HuH-7.5 (cell line): ENCODE data around the gene TPRX1.
"Not testable (repeated sequence)": the region's sequence is repeated elsewhere in the genome, so short reads cannot be mapped to it uniquely, and the experiment has no call there.

ENCODE experiments used
- DNase-seq: peaks from one replicate; pipeline ENCODE4 v3.0.0; 2011; ENCODE audit warnings: low spot score

Gene TPRX1

GRCh38 chr19:47804451-47804850 lies at the start of gene TPRX1:
Gene TPRX1 (minus strand): TSS chr19:47804551. CDS start chr19:47804539, 12 bp downstream.
- not testable (repeated sequence) for DNase-seq

- no peak for DNase-seq
Observed at GRCh38 chr19:47853003-47853402, 48.7 kb upstream of the TPRX1 start.

- no peak for DNase-seq
Observed at GRCh38 chr19:47848823-47849473, 44.6 kb upstream of the TPRX1 start.

GRCh38 chr19:47848425-47848822 lies 44.1 kb upstream of the TPRX1 start:
- no peak for DNase-seq

- no peak for DNase-seq
Observed at GRCh38 chr19:47842941-47843340, 38.6 kb upstream of the TPRX1 start.

GRCh38 chr19:47839913-47840312 lies 35.6 kb upstream of the TPRX1 start:
- no peak for DNase-seq

- DNase-seq: no peak
Observed at GRCh38 chr19:47839411-47839810, 35.1 kb upstream of the TPRX1 start.

GRCh38 chr19:47836038-47836437 lies 31.7 kb upstream of the TPRX1 start:
- no peak for DNase-seq

GRCh38 chr19:47832723-47833122 lies 28.4 kb upstream of the TPRX1 start:
- DNase-seq: no peak

- no peak for DNase-seq
Observed at GRCh38 chr19:47826800-47827199, 22.4 kb upstream of the TPRX1 start.

- no peak for DNase-seq
Observed at GRCh38 chr19:47824396-47824795, 20.0 kb upstream of the TPRX1 start.

- DNase-seq: no peak
Observed at GRCh38 chr19:47821460-47822020, 17.2 kb upstream of the TPRX1 start, which contains the start of gene CRX. Gene CRX (plus strand): TSS chr19:47821937. CDS start chr19:47834444, 12,507 bp downstream.

- no peak for DNase-seq
Observed at GRCh38 chr19:47820410-47820809, 16.1 kb upstream of the TPRX1 start.

- DNase-seq: no peak
Observed at GRCh38 chr19:47819858-47820257, 15.5 kb upstream of the TPRX1 start.

- DNase-seq: not testable (repeated sequence)
Observed at GRCh38 chr19:47818221-47818620, 13.9 kb upstream of the TPRX1 start.

GRCh38 chr19:47816270-47816669 lies 11.9 kb upstream of the TPRX1 start:
- DNase-seq: not testable (repeated sequence)

- DNase-seq: no peak
Observed at GRCh38 chr19:47813995-47814328, 9.6 kb upstream of the TPRX1 start.

GRCh38 chr19:47813304-47813994 lies 9.1 kb upstream of the TPRX1 start:
- peak; percentile 70 for DNase-seq

- no peak for DNase-seq
Observed at GRCh38 chr19:47806435-47806834, 2.1 kb upstream of the TPRX1 start.

GRCh38 chr19:47805313-47805712 lies 962 bp upstream of the TPRX1 start:
- DNase-seq: no peak

GRCh38 chr19:47803671-47804070 lies 680 bp downstream of the TPRX1 start:
- DNase-seq: not testable (repeated sequence)

GRCh38 chr19:47803148-47803547 lies 1.2 kb downstream of the TPRX1 start:
- not testable (repeated sequence) for DNase-seq

- DNase-seq: no peak
Observed at GRCh38 chr19:47802521-47803043, 1.8 kb downstream of the TPRX1 start.
